ENCODE measurements around the gene IGFBP3. TPM values are rescaled to one million over a fixed set of nuclear protein-coding genes. Genes with fewer than 3 reads are reported as not detected.

The IGFBP3 gene
- total RNA-seq, 2 experiments from 2014 or later: 8.0 to 10.0 TPM

- H3K9me3 Mint-ChIP-seq: no peaks in the 10 kb centered on the region
- ChIA-PET CTCF (interaction anchor here (0.6 kb wide), 1 partner anchor 195 kb away, joined by 3 read pairs; no protein-coding TSS in a partner anchor), POLR2A (no interaction called here)
- Histone ChIP-seq H3K27me3 (ENCODE audit: control insufficient read depth in 1 of 2, insufficient read depth in 2 of 2, low read length in 2 of 2) (peaks cover 35 to 51% of the 10 kb centered on the region in 2 experiments), H3K9me3 (ENCODE audit: control insufficient read depth in 1 of 2, insufficient read depth in 1 of 2, low read length in 2 of 2) (no peaks in the 10 kb centered on the region), H3K36me3 (ENCODE audit: insufficient read depth, low read length) (no peaks in the 10 kb centered on the region), H3K4me3 (ENCODE audit: low read length) (no peak overlapping the region), H3K27ac (ENCODE audit: low read depth in 1 of 2, low read length in 2 of 2) (no peak overlapping the region), H3K4me1 (ENCODE audit: insufficient read depth, low read length) (no peaks in the 10 kb centered on the region)
- intact Hi-C loops (cut with DNase I, micrococcal nuclease): loop anchor here in 1 of 2 experiments (2.0 kb wide), 2 partner anchors 1197 to 1363 kb away; no protein-coding TSS in a partner anchor
- no peaks in the 10 kb centered on the region for H3K4me1 Mint-ChIP-seq (ENCODE audit: low read depth)
- H3K27me3 Mint-ChIP-seq: peaks cover 84% of the 10 kb centered on the region
- peak; percentile 4 for TF ChIP-seq CTCF (IDR thresholded peaks at IDR 0.05)
- no peak overlapping the region for H3K4me3 Mint-ChIP-seq
- ATAC-seq (ENCODE audit: poor library complexity) (no peak), DNase-seq (no peak)
- no peak overlapping the region for H3K27ac Mint-ChIP-seq
- H3K36me3 Mint-ChIP-seq (ENCODE audit: low read depth): no peaks in the 10 kb centered on the region
These were observed 29.3 kb downstream of the IGFBP3 start for GRCh38 chr7:45891462-45892402.

- no peak overlapping the region for H3K4me3 Mint-ChIP-seq
- H3K27me3 ChIP-seq (ENCODE audit: control insufficient read depth in 1 of 2, insufficient read depth in 2 of 2, low read length in 2 of 2): peaks cover 31 to 59% of the 10 kb centered on the region in 2 experiments
- peak in 3 of 14 experiments; percentile 29 to 36 (median 33) for DNase-seq
- peak; percentile 65 for TF ChIP-seq CTCF (IDR thresholded peaks at IDR 0.05)
- no peaks in the 10 kb centered on the region for H3K4me1 Mint-ChIP-seq (ENCODE audit: low read depth)
- ChIA-PET POLR2A (no interaction called here), CTCF (no interaction called here)
- H3K4me3 ChIP-seq (ENCODE audit: low read length): no peak overlapping the region
- no peaks in the 10 kb centered on the region for H3K36me3 ChIP-seq (ENCODE audit: insufficient read depth, low read length)
- H3K27ac Mint-ChIP-seq: no peak overlapping the region
- H3K4me1 ChIP-seq (ENCODE audit: insufficient read depth, low read length): no peaks in the 10 kb centered on the region
- peaks cover 82% of the 10 kb centered on the region for H3K27me3 Mint-ChIP-seq
- H3K9me3 ChIP-seq (ENCODE audit: control insufficient read depth in 1 of 2, insufficient read depth in 1 of 2, low read length in 2 of 2): no peaks in the 10 kb centered on the region
- no peaks in the 10 kb centered on the region for H3K9me3 Mint-ChIP-seq
- ATAC-seq (ENCODE audit: poor library complexity): no peak
- H3K36me3 Mint-ChIP-seq (ENCODE audit: low read depth): no peaks in the 10 kb centered on the region
- intact Hi-C loops (cut with DNase I, micrococcal nuclease): loop anchor here in 1 of 2 experiments (2.0 kb wide), 2 partner anchors 1198 to 1364 kb away; no protein-coding TSS in a partner anchor
- no peak overlapping the region for H3K27ac ChIP-seq (ENCODE audit: low read depth in 1 of 2, low read length in 2 of 2)
These were observed 30.1 kb downstream of the IGFBP3 start for GRCh38 chr7:45890902-45891461.

GRCh38 chr7:45890125-45890901 is 30.8 kb downstream of the IGFBP3 start:
- intact Hi-C loops (cut with DNase I, micrococcal nuclease): loop anchor here in 1 of 2 experiments (2.0 kb wide), 2 partner anchors 1198 to 1364 kb away; no protein-coding TSS in a partner anchor
- H3K36me3 ChIP-seq (ENCODE audit: insufficient read depth, low read length): no peaks in the 10 kb centered on the region
- peaks cover 33 to 56% of the 10 kb centered on the region in 2 experiments for H3K27me3 ChIP-seq (ENCODE audit: control insufficient read depth in 1 of 2, insufficient read depth in 2 of 2, low read length in 2 of 2)
- no peak for TF ChIP-seq CTCF (IDR thresholded peaks at IDR 0.05)
- no peaks in the 10 kb centered on the region for H3K4me1 ChIP-seq (ENCODE audit: insufficient read depth, low read length)
- no peaks in the 10 kb centered on the region for H3K9me3 ChIP-seq (ENCODE audit: control insufficient read depth in 1 of 2, insufficient read depth in 1 of 2, low read length in 2 of 2)
- H3K27ac ChIP-seq (ENCODE audit: low read depth in 1 of 2, low read length in 2 of 2): no peak overlapping the region
- CTCF ChIA-PET: no interaction called here
- POLR2A ChIA-PET: no interaction called here
- Mint-ChIP-seq H3K27ac (no peak overlapping the region), H3K36me3 (ENCODE audit: low read depth) (no peaks in the 10 kb centered on the region), H3K4me1 (ENCODE audit: low read depth) (no peaks in the 10 kb centered on the region), H3K4me3 (no peak overlapping the region), H3K9me3 (no peaks in the 10 kb centered on the region), H3K27me3 (peaks cover 81% of the 10 kb centered on the region)
- H3K4me3 ChIP-seq (ENCODE audit: low read length): no peak overlapping the region
- DNase-seq (no peak), ATAC-seq (ENCODE audit: poor library complexity) (no peak)
